HG02852 (cell line): ENCODE results near the gene AIM2.
"Not testable (repeated sequence)": the region's sequence is repeated elsewhere in the genome, so short reads cannot be mapped to it uniquely, and the experiment has no call there.

Experiments used
- ATAC-seq: cut with Tn5 transposase; IDR thresholded peaks from one replicate; pipeline ENCODE4 v1.9.1; 2021; ENCODE audit warnings: mild to moderate bottlenecking, moderate library complexity; ENCODE audit not compliant: unreplicated experiment

The AIM2 gene

GRCh38 chr1:159081626-159082025 is 5.1 kb upstream of the AIM2 start:
- ATAC-seq, result no peak

- no peak for ATAC-seq
Observed at GRCh38 chr1:159079525-159079924, 3.0 kb upstream of the AIM2 start.

GRCh38 chr1:159077120-159077961 is 775 bp upstream of the AIM2 start:
- peak; percentile 70 for ATAC-seq

- no peak for ATAC-seq
Observed at GRCh38 chr1:159071970-159072582, 4.5 kb downstream of the AIM2 start.

GRCh38 chr1:159068886-159069285 is 7.7 kb downstream of the AIM2 start:
- no peak for ATAC-seq

- ATAC-seq, result peak; percentile 82
Observed at GRCh38 chr1:159067699-159068621, 8.6 kb downstream of the AIM2 start.

- ATAC-seq, result no peak
Observed at GRCh38 chr1:159066108-159066507, 10.5 kb downstream of the AIM2 start.

GRCh38 chr1:159065106-159065505 is 11.5 kb downstream of the AIM2 start:
- no peak for ATAC-seq

- ATAC-seq, result no peak
Observed at GRCh38 chr1:159058751-159059150, 17.8 kb downstream of the AIM2 start.

GRCh38 chr1:159056069-159056698 is 20.4 kb downstream of the AIM2 start:
- ATAC-seq, result no peak

- no peak for ATAC-seq
Observed at GRCh38 chr1:159055181-159055641, 21.4 kb downstream of the AIM2 start.

- no peak for ATAC-seq
Observed at GRCh38 chr1:159054427-159054826, 22.1 kb downstream of the AIM2 start.

GRCh38 chr1:159051436-159051835 is 25.1 kb downstream of the AIM2 start:
- ATAC-seq, result no peak

- ATAC-seq, result not testable (repeated sequence)
Observed at GRCh38 chr1:159046486-159046885, 30.1 kb downstream of the AIM2 start.

GRCh38 chr1:159040893-159041724 is 35.5 kb downstream of the AIM2 start:
- peak; percentile 57 for ATAC-seq

GRCh38 chr1:159040206-159040605 is 36.4 kb downstream of the AIM2 start:
- no peak for ATAC-seq

GRCh38 chr1:159030877-159031447 is 45.6 kb downstream of the AIM2 start:
- ATAC-seq, result no peak

GRCh38 chr1:159030311-159030710 is 46.3 kb downstream of the AIM2 start:
- ATAC-seq, result no peak

- not testable (repeated sequence) for ATAC-seq
Observed at GRCh38 chr1:159026841-159027240, 49.7 kb downstream of the AIM2 start.
